ENCODE measurements around the gene SLC7A10.

The SLC7A10 gene

GRCh38 chr19:33254245-33254824 is 28.7 kb upstream of the SLC7A10 start:
- DNase-seq (ENCODE audit: low read depth), result no peak

- DNase-seq (ENCODE audit: low read depth), result no peak
Observed at GRCh38 chr19:33252971-33253370, 27.3 kb upstream of the SLC7A10 start.

GRCh38 chr19:33252418-33252962 is 26.8 kb upstream of the SLC7A10 start:
- no peak for DNase-seq (ENCODE audit: low read depth)

GRCh38 chr19:33251526-33252090 is 26.0 kb upstream of the SLC7A10 start:
- no peak for DNase-seq (ENCODE audit: low read depth)

DNA sequence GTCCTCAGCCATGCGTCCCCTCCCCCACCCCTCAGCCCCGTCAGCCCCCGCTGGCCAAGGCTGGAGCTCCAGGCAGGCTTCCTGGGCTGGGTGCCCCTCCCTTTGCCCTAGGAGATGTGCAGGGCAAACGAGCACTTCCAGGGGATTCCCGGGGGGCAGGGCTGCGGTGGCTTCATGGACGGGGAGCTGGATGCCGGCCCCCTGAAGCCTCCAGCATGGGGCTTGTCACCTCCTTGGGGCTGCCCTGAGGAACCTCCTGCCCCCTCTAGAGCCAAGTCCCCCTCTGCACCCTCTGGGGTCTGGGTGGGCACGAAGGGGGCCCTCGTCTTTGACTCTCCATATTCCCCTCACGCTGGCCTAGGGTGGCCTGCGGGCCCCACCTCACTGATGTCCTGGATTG is 25.4 kb upstream of the SLC7A10 start:
- no peak for DNase-seq (ENCODE audit: low read depth)

DNA sequence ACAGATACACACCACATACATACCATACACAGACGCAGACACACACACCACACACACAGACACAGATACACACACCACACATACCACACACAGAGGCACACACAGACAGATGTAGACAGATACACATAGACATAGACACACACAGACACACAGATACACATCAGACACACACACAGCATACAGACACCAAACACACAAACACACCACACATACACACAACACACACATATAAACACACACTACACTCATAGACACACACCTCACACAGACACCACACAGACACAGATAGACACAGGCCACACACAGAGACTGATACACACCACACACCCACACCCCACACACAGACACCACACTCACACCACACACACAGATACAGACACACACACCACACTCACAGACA is 24.9 kb upstream of the SLC7A10 start:
- no peak for DNase-seq (ENCODE audit: low read depth)

GRCh38 chr19:33249740-33250366 is 24.2 kb upstream of the SLC7A10 start:
- DNase-seq (ENCODE audit: low read depth), result no peak

- no peak for DNase-seq (ENCODE audit: low read depth)
Observed at GRCh38 chr19:33248954-33249613, 23.4 kb upstream of the SLC7A10 start.

GRCh38 chr19:33248553-33248953 is 22.9 kb upstream of the SLC7A10 start:
- no peak for DNase-seq (ENCODE audit: low read depth)

DNA sequence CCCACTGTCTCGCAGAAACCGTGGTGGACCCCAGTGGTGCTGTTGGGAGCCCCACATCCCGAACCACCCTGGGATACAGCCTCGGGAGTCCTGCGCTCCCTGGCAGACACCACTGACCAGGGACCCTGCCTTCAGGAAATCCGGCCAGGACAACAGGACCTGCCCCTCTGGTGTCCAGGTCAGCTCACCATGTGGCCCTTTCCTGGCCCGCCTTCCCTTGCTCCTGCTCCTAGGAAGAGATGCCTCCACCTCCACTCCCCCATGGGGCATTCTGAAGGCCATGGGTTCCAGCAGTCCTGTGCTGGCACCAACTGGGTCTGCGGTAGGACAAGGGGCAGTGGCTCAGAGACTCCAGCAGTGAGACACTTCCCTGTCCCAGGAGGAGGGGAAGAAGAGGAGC is 22.5 kb upstream of the SLC7A10 start:
- DNase-seq (ENCODE audit: low read depth), result no peak

- no peak for DNase-seq (ENCODE audit: low read depth)
Observed at GRCh38 chr19:33247441-33247819, 21.8 kb upstream of the SLC7A10 start.

DNA sequence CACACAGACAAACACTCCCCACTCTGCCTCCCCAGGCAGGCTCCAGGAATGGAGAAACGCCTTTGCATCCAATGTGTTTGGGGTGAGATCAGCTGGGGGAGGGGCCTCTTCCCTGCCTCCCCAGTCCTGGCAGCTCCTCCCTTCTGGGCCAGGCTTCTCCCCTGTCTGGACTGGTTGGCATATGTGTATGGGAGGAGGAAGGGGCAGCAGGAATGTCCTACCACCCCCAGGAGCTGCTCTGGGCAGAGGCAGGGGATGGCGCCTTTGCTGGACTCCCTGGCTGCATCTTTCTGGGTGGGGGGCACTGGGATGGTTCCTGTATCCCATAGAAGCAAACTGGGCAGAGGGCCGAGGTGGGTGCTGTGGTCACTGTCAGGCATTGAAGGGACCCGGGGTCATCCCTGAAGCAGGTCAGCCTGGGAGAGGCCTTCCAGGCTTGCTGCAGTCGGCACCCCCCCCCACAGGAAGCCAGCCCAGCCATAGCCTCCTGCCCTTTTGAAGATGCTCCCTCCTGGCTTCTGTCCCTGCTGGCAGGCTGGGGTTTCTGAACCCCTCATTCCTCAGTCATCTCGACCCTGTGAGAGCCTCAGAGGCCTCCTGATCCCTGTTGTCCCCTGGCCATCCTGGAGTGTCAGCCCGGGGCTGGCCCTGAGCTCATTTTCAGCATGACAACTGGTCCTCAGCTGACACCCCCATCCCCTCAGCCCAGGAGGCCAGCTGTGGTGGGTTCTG is 21.2 kb upstream of the SLC7A10 start:
- DNase-seq (ENCODE audit: low read depth), result no peak

GRCh38 chr19:33245948-33246708 is 20.5 kb upstream of the SLC7A10 start:
- DNase-seq (ENCODE audit: low read depth), result no peak

GRCh38 chr19:33242911-33243310 is 17.3 kb upstream of the SLC7A10 start:
- DNase-seq (ENCODE audit: low read depth), result no peak

- no peak for DNase-seq (ENCODE audit: low read depth)
Observed at GRCh38 chr19:33242131-33242530, 16.5 kb upstream of the SLC7A10 start.

GRCh38 chr19:33241530-33242101 is 16.0 kb upstream of the SLC7A10 start:
- no peak for DNase-seq (ENCODE audit: low read depth)

DNA sequence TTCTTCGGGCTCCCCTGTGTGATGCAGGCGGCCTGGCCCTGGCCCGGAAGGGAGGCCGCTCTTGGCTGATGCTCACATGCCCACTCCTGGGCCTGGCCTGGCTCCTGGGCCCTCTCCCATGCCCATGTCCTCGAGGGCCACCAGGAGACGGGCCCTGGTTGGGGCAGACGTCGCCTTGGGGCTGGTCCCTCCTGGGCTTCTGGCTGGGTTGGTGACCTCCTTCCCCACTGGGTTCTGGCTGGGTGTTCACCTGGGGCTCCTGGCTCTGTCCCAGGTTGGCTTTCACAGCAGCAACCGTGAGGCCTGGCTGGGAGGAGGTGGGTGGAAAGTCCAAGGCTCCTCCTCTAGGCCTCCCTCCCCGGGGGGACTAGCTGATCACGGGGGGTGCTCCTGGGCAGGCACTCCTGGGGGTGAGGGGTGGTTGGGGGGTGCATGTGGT is 15.5 kb upstream of the SLC7A10 start:
- DNase-seq (ENCODE audit: low read depth), result no peak

GRCh38 chr19:33240181-33240771 is 14.6 kb upstream of the SLC7A10 start:
- DNase-seq (ENCODE audit: low read depth), result no peak

DNA sequence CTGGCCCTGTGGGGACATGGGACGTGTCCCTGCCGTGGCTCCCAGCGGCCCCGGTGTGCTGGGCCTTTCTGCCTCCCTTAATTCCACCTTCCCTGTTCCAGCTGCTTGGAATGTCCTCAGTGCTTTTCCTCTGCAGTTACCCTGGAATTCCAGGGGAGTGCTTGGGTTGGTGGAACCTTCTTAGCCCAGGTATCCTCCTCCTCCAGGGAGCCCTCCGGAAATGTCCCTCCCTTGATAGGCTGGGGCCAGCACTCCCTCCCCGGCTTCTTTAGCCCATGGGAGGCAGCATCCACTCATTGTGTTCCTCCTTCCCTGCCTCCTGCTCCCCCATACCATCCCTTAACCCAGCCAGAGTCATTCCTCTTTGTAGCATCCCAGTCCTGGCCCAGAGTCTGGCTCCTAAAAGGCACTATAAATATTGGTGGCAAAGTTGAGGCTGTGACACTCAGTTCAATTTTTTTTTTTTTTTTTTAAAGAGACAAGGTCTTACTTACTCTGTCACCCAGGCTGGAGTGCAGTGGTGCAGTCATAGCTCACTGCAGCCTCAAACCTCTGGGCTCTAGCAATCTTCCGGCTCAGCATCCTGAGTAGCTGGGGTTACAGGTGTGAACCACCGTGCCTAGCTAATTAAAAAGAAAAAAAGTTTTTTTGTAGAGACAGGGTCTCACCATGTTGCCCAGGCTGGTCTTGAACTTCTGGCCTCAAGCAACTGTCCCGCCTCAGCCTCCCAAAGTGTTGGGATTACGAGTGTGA is 13.7 kb upstream of the SLC7A10 start:
- no peak for DNase-seq (ENCODE audit: low read depth)

Data from activated T-cell treated with anti-CD3 and anti-CD28 coated beads for 48 hours (primary cell).